Neural progenitor cell (in vitro differentiated cells): ENCODE results near the gene FSTL4. TPM values are rescaled to one million over a fixed set of nuclear protein-coding genes. Genes with fewer than 3 reads are reported as not detected.

ENCODE experiments used
- DNase-seq: peaks from one replicate; pipeline ENCODE4 v3.0.0-alpha.2; 2016; ENCODE audit warnings: low spot score
- H2AFZ ChIP-seq: fragments of 200-600 bp; sonication (generic); replicated peaks from 2 replicates; pipeline ENCODE4 v1.6.1; 2016; ENCODE audit warnings: antibody characterized with exemption
- H3F3A ChIP-seq: fragments of 200-600 bp; sonication (generic); 2 replicates; pipeline ENCODE4 v1.6.1; 2016; ENCODE audit warnings: antibody characterized with exemption, low read depth
- H3K27ac ChIP-seq: fragments of 200-600 bp; sonication (generic); 2 replicates; pipeline ENCODE4 v1.5.1; 2016; ENCODE audit warnings: mild to moderate bottlenecking
- H3K27me3 ChIP-seq: fragments of 200-600 bp; sonication (generic); 2 replicates; pipeline ENCODE4 v1.6.1; 2016; ENCODE audit warnings: mild to moderate bottlenecking, moderate library complexity
- H3K36me3 ChIP-seq: fragments of 200-600 bp; sonication (generic); 2 replicates; pipeline ENCODE4 v1.5.1; 2016
- H3K4me1 ChIP-seq: fragments of 200-600 bp; sonication (generic); 2 replicates; pipeline ENCODE4 v1.6.1; 2016; ENCODE audit warnings: mixed run types
- H3K4me2 ChIP-seq: fragments of 200-600 bp; sonication (generic); 2 replicates; pipeline ENCODE4 v1.6.1; 2016
- H3K4me3 ChIP-seq: fragments of 200-600 bp; sonication (generic); 2 replicates; pipeline ENCODE4 v1.5.1; 2016
- H3K79me2 ChIP-seq: fragments of 200-600 bp; sonication (generic); 2 replicates; pipeline ENCODE4 v1.6.1; 2016; ENCODE audit warnings: low read depth
- H3K9ac ChIP-seq: fragments of 200-600 bp; sonication (generic); 2 replicates; pipeline ENCODE4 v1.6.1; 2016
- H3K9me3 ChIP-seq: fragments of 200-600 bp; sonication (generic); 2 replicates; pipeline ENCODE4 v1.5.1; 2016; ENCODE audit warnings: low read depth
- H4K20me1 ChIP-seq: fragments of 200-600 bp; sonication (generic); 2 replicates; pipeline ENCODE4 v1.6.1; 2016; ENCODE audit warnings: low read depth
- H3K27ac Mint-ChIP-seq: 3 replicates; pipeline ENCODE4 v1.8.0; 2021; ENCODE audit warnings: mixed read lengths
- H3K27me3 Mint-ChIP-seq: 2 replicates; pipeline ENCODE4 v1.8.0; 2022; ENCODE audit warnings: low read depth, mild to moderate bottlenecking, inconsistent platforms, moderate library complexity, mixed read lengths; ENCODE audit not compliant: insufficient read depth
- H3K36me3 Mint-ChIP-seq: 3 replicates; pipeline ENCODE4 v1.8.0; 2021; ENCODE audit warnings: mixed read lengths
- H3K4me1 Mint-ChIP-seq: 3 replicates; pipeline ENCODE4 v1.8.0; 2021; ENCODE audit warnings: mixed read lengths
- H3K4me3 Mint-ChIP-seq: 3 replicates; pipeline ENCODE4 v1.8.0; 2021; ENCODE audit warnings: mild to moderate bottlenecking, moderate library complexity, mixed read lengths
- H3K9me3 Mint-ChIP-seq: 3 replicates; pipeline ENCODE4 v1.8.0; 2020; ENCODE audit warnings: mixed read lengths
- CTCF ChIP-seq: fragments of 200-600 bp; sonication (generic); IDR thresholded peaks from 2 replicates; pipeline ENCODE4 v1.5.1; 2017; ENCODE audit warnings: antibody characterized with exemption, mild to moderate bottlenecking
- EZH2 ChIP-seq: fragments of 200-600 bp; sonication (generic); IDR thresholded peaks from 2 replicates; pipeline ENCODE4 v1.6.1; 2017; ENCODE audit warnings: antibody characterized with exemption, mild to moderate bottlenecking, moderate library complexity
- EZH2phosphoT487 ChIP-seq: fragments of 200-600 bp; sonication (generic); IDR thresholded peaks from 2 replicates; pipeline ENCODE4 v1.6.1; 2017; ENCODE audit warnings: antibody characterized with exemption
- total RNA-seq: library from RNA; depleted of rRNA; stranded (reverse); fragments of >200 nt; gene quantifications from 2 replicates; pipeline ENCODE4 v1.2.3, GENCODE V29; 2015; ENCODE audit warnings: low replicate concordance

Gene FSTL4
- total RNA-seq, 1 donor from 2014 or later: 0.95 TPM

GRCh38 chr5:133468596-133468995 lies 143.7 kb downstream of the FSTL4 start:
- Mint-ChIP-seq H3K27me3 (peaks cover 4% of the 10 kb centered on the region), H3K27ac (no peak overlapping the region), H3K36me3 (no peaks in the 10 kb centered on the region), H3K4me1 (no peaks in the 10 kb centered on the region), H3K4me3 (no peak overlapping the region), H3K9me3 (no peaks in the 10 kb centered on the region)
- Histone ChIP-seq H4K20me1 (no peaks in the 10 kb centered on the region), H3K36me3 (no peaks in the 10 kb centered on the region), H3K9me3 (no peaks in the 10 kb centered on the region), H3F3A (no peaks in the 10 kb centered on the region), H3K4me1 (peaks cover 7% of the 10 kb centered on the region), H3K27me3 (no peaks in the 10 kb centered on the region), H3K4me2 (no peak overlapping the region), H2AFZ (no peak overlapping the region), H3K9ac (no peak overlapping the region), H3K4me3 (no peak overlapping the region), H3K79me2 (no peaks in the 10 kb centered on the region), H3K27ac (no peak overlapping the region)
- TF ChIP-seq EZH2phosphoT487: no peak
- TF ChIP-seq CTCF: no peak
- no peak for TF ChIP-seq EZH2
- no peak for DNase-seq

- Histone ChIP-seq H3K27me3 (no peaks in the 10 kb centered on the region), H2AFZ (no peak overlapping the region), H3K27ac (no peak overlapping the region), H3K79me2 (no peaks in the 10 kb centered on the region), H3K4me2 (no peak overlapping the region), H3K9me3 (no peaks in the 10 kb centered on the region), H3K4me1 (peaks cover 7% of the 10 kb centered on the region), H3K36me3 (no peaks in the 10 kb centered on the region), H3K9ac (no peak overlapping the region), H3K4me3 (no peak overlapping the region), H4K20me1 (no peaks in the 10 kb centered on the region), H3F3A (no peaks in the 10 kb centered on the region)
- TF ChIP-seq CTCF (no peak), EZH2phosphoT487 (no peak), EZH2 (no peak)
- Mint-ChIP-seq H3K9me3 (no peaks in the 10 kb centered on the region), H3K4me3 (no peak overlapping the region), H3K4me1 (no peaks in the 10 kb centered on the region), H3K36me3 (no peaks in the 10 kb centered on the region), H3K27ac (no peak overlapping the region), H3K27me3 (peaks cover 7% of the 10 kb centered on the region)
- DNase-seq: no peak
These were observed 144.4 kb downstream of the FSTL4 start for GRCh38 chr5:133467826-133468463.

GRCh38 chr5:133467335-133467779 lies 145.0 kb downstream of the FSTL4 start:
- H3K27me3 Mint-ChIP-seq: peaks cover 7% of the 10 kb centered on the region
- no peak overlapping the region for H3K4me3 Mint-ChIP-seq
- TF ChIP-seq EZH2 (no peak), EZH2phosphoT487 (no peak), CTCF (no peak)
- Histone ChIP-seq H3K79me2 (no peaks in the 10 kb centered on the region), H3K9me3 (no peaks in the 10 kb centered on the region), H2AFZ (no peak overlapping the region), H3K4me1 (peaks cover 7% of the 10 kb centered on the region), H3K27ac (no peak overlapping the region), H3K27me3 (no peaks in the 10 kb centered on the region), H3K9ac (no peak overlapping the region), H4K20me1 (no peaks in the 10 kb centered on the region), H3F3A (no peaks in the 10 kb centered on the region), H3K4me2 (no peak overlapping the region), H3K4me3 (no peak overlapping the region), H3K36me3 (no peaks in the 10 kb centered on the region)
- H3K9me3 Mint-ChIP-seq: no peaks in the 10 kb centered on the region
- H3K27ac Mint-ChIP-seq: no peak overlapping the region
- H3K36me3 Mint-ChIP-seq: no peaks in the 10 kb centered on the region
- no peaks in the 10 kb centered on the region for H3K4me1 Mint-ChIP-seq
- no peak for DNase-seq
